ENCODE results near the gene KCNK3.

Gene KCNK3

GRCh38 chr2:26691881-26692278 lies 642 bp upstream of the KCNK3 start:
- Mint-ChIP-seq H3K4me3 (no peak overlapping the region), H3K36me3 (ENCODE audit: low read depth) (no peaks in the 10 kb centered on the region)

GRCh38 chr2:26692897-26693849 lies 651 bp downstream of the KCNK3 start:
- Mint-ChIP-seq H3K4me1 (ENCODE audit: low read depth) (no peaks in the 10 kb centered on the region), H3K4me3 (no peak overlapping the region), H3K36me3 (ENCODE audit: low read depth) (no peaks in the 10 kb centered on the region), H3K27ac (no peak overlapping the region), H3K27me3 (ENCODE audit: low read depth) (peaks cover 55% of the 10 kb centered on the region), H3K9me3 (no peaks in the 10 kb centered on the region)

More at GRCh38 chr2:26691881-26692278, 642 bp upstream of the KCNK3 start:
- H3K9me3 Mint-ChIP-seq, result no peaks in the 10 kb centered on the region
- no peak overlapping the region for H3K27ac Mint-ChIP-seq
- peaks cover 62% of the 10 kb centered on the region for H3K27me3 Mint-ChIP-seq (ENCODE audit: low read depth)
- no peaks in the 10 kb centered on the region for H3K4me1 Mint-ChIP-seq (ENCODE audit: low read depth)

GRCh38 chr2:26694001-26694400 lies 1.5 kb downstream of the KCNK3 start:
- Mint-ChIP-seq H3K9me3 (no peaks in the 10 kb centered on the region), H3K27ac (no peak overlapping the region), H3K27me3 (ENCODE audit: low read depth) (peaks cover 53% of the 10 kb centered on the region), H3K36me3 (ENCODE audit: low read depth) (no peaks in the 10 kb centered on the region), H3K4me1 (ENCODE audit: low read depth) (no peaks in the 10 kb centered on the region), H3K4me3 (no peak overlapping the region)

- no peak overlapping the region for H3K27ac Mint-ChIP-seq
- no peaks in the 10 kb centered on the region for H3K9me3 Mint-ChIP-seq
- peaks cover 43% of the 10 kb centered on the region for H3K27me3 Mint-ChIP-seq (ENCODE audit: low read depth)
- H3K36me3 Mint-ChIP-seq (ENCODE audit: low read depth), result no peaks in the 10 kb centered on the region
- H3K4me3 Mint-ChIP-seq, result no peak overlapping the region
- H3K4me1 Mint-ChIP-seq (ENCODE audit: low read depth), result no peaks in the 10 kb centered on the region
These were observed 3.9 kb downstream of the KCNK3 start for GRCh38 chr2:26696351-26696816.

GRCh38 chr2:26697425-26697824 lies 4.9 kb downstream of the KCNK3 start:
- Mint-ChIP-seq H3K36me3 (ENCODE audit: low read depth) (no peaks in the 10 kb centered on the region), H3K4me1 (ENCODE audit: low read depth) (no peaks in the 10 kb centered on the region), H3K27me3 (ENCODE audit: low read depth) (peaks cover 38% of the 10 kb centered on the region), H3K4me3 (no peak overlapping the region), H3K27ac (no peak overlapping the region), H3K9me3 (no peaks in the 10 kb centered on the region)

- H3K4me1 Mint-ChIP-seq (ENCODE audit: low read depth), result no peaks in the 10 kb centered on the region
- H3K9me3 Mint-ChIP-seq, result no peaks in the 10 kb centered on the region
- no peaks in the 10 kb centered on the region for H3K36me3 Mint-ChIP-seq (ENCODE audit: low read depth)
- H3K4me3 Mint-ChIP-seq, result no peak overlapping the region
- H3K27me3 Mint-ChIP-seq (ENCODE audit: low read depth), result peaks cover 27% of the 10 kb centered on the region
- H3K27ac Mint-ChIP-seq, result no peak overlapping the region
These were observed 6.8 kb downstream of the KCNK3 start for GRCh38 chr2:26699295-26699694.

GRCh38 chr2:26700078-26700477 lies 7.6 kb downstream of the KCNK3 start:
- Mint-ChIP-seq H3K4me1 (ENCODE audit: low read depth) (no peaks in the 10 kb centered on the region), H3K27ac (no peak overlapping the region), H3K27me3 (ENCODE audit: low read depth) (peaks cover 20% of the 10 kb centered on the region), H3K36me3 (ENCODE audit: low read depth) (no peaks in the 10 kb centered on the region), H3K4me3 (no peak overlapping the region), H3K9me3 (no peaks in the 10 kb centered on the region)

- peaks cover 12% of the 10 kb centered on the region for H3K27me3 Mint-ChIP-seq (ENCODE audit: low read depth)
- no peaks in the 10 kb centered on the region for H3K4me1 Mint-ChIP-seq (ENCODE audit: low read depth)
- no peak overlapping the region for H3K4me3 Mint-ChIP-seq
- no peaks in the 10 kb centered on the region for H3K9me3 Mint-ChIP-seq
- no peak overlapping the region for H3K27ac Mint-ChIP-seq
- no peaks in the 10 kb centered on the region for H3K36me3 Mint-ChIP-seq (ENCODE audit: low read depth)
These were observed 9.1 kb downstream of the KCNK3 start for GRCh38 chr2:26701596-26701995.

GRCh38 chr2:26702025-26702424 lies 9.5 kb downstream of the KCNK3 start:
- no peaks in the 10 kb centered on the region for H3K4me1 Mint-ChIP-seq (ENCODE audit: low read depth)
- H3K9me3 Mint-ChIP-seq, result no peaks in the 10 kb centered on the region
- H3K36me3 Mint-ChIP-seq (ENCODE audit: low read depth), result no peaks in the 10 kb centered on the region
- no peak overlapping the region for H3K4me3 Mint-ChIP-seq
- no peak overlapping the region for H3K27ac Mint-ChIP-seq
- peaks cover 7% of the 10 kb centered on the region for H3K27me3 Mint-ChIP-seq (ENCODE audit: low read depth)

- H3K4me3 Mint-ChIP-seq, result no peak overlapping the region
- no peaks in the 10 kb centered on the region for H3K9me3 Mint-ChIP-seq
- H3K27me3 Mint-ChIP-seq (ENCODE audit: low read depth), result peaks cover 7% of the 10 kb centered on the region
- H3K27ac Mint-ChIP-seq, result no peak overlapping the region
- H3K36me3 Mint-ChIP-seq (ENCODE audit: low read depth), result no peaks in the 10 kb centered on the region
- H3K4me1 Mint-ChIP-seq (ENCODE audit: low read depth), result no peaks in the 10 kb centered on the region
These were observed 12.0 kb downstream of the KCNK3 start for GRCh38 chr2:26704441-26704977.

GRCh38 chr2:26705126-26705525 lies 12.6 kb downstream of the KCNK3 start:
- H3K4me3 Mint-ChIP-seq, result no peak overlapping the region
- H3K27me3 Mint-ChIP-seq (ENCODE audit: low read depth), result peaks cover 7% of the 10 kb centered on the region
- no peak overlapping the region for H3K27ac Mint-ChIP-seq
- no peaks in the 10 kb centered on the region for H3K9me3 Mint-ChIP-seq
- no peaks in the 10 kb centered on the region for H3K36me3 Mint-ChIP-seq (ENCODE audit: low read depth)
- no peaks in the 10 kb centered on the region for H3K4me1 Mint-ChIP-seq (ENCODE audit: low read depth)

- no peaks in the 10 kb centered on the region for H3K9me3 Mint-ChIP-seq
- H3K4me1 Mint-ChIP-seq (ENCODE audit: low read depth), result no peaks in the 10 kb centered on the region
- H3K27me3 Mint-ChIP-seq (ENCODE audit: low read depth), result no peaks in the 10 kb centered on the region
- H3K4me3 Mint-ChIP-seq, result no peak overlapping the region
- no peaks in the 10 kb centered on the region for H3K36me3 Mint-ChIP-seq (ENCODE audit: low read depth)
- H3K27ac Mint-ChIP-seq, result no peak overlapping the region
These were observed 13.6 kb downstream of the KCNK3 start for GRCh38 chr2:26706093-26706492.

GRCh38 chr2:26706616-26707473 lies 14.3 kb downstream of the KCNK3 start:
- no peak overlapping the region for H3K4me3 Mint-ChIP-seq
- H3K9me3 Mint-ChIP-seq, result no peaks in the 10 kb centered on the region
- no peaks in the 10 kb centered on the region for H3K27me3 Mint-ChIP-seq (ENCODE audit: low read depth)
- H3K4me1 Mint-ChIP-seq (ENCODE audit: low read depth), result no peaks in the 10 kb centered on the region
- H3K36me3 Mint-ChIP-seq (ENCODE audit: low read depth), result no peaks in the 10 kb centered on the region
- no peak overlapping the region for H3K27ac Mint-ChIP-seq

GRCh38 chr2:26707747-26708146 lies 15.2 kb downstream of the KCNK3 start:
- H3K4me1 Mint-ChIP-seq (ENCODE audit: low read depth), result no peaks in the 10 kb centered on the region
- no peaks in the 10 kb centered on the region for H3K27me3 Mint-ChIP-seq (ENCODE audit: low read depth)
- no peaks in the 10 kb centered on the region for H3K9me3 Mint-ChIP-seq
- H3K27ac Mint-ChIP-seq, result no peak overlapping the region
- H3K4me3 Mint-ChIP-seq, result no peak overlapping the region
- no peaks in the 10 kb centered on the region for H3K36me3 Mint-ChIP-seq (ENCODE audit: low read depth)
